Activated CD8-positive, alpha-beta memory T cell treated with anti-CD3 and anti-CD28 coated beads, Interleukin-2, amount 50 U/mL, for 4 hours (primary cell): ENCODE results near the gene PTPN6.

Experiments used
- DNase-seq: peaks from one replicate; pipeline ENCODE4 v3.0.0-alpha.2; 2020

The PTPN6 gene

GRCh38 chr12:6923003-6923732, 28.0 kb upstream of the PTPN6 start:
- no peak for DNase-seq

DNA sequence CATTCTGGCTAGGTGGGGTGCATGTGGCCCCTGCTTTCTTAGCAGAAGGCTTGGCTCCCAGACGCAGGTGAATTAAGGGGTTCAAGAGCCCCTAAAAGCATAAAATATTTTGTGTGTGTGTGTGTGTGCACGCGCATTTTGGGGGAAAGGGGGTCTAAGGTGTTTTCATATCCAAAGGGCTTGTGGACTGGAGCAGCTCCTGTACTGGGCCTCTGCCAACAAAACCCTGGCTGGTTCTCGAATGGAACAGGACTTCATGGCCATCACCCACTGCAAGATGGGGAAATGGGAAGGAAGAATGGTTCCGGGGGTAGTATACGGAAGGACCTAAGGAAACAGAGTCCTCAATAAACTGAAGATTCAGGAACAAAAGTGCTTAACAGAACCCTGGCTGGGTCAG, 27.3 kb upstream of the PTPN6 start:
- no peak for DNase-seq

- DNase-seq: no peak
These were observed 26.0 kb upstream of the PTPN6 start for GRCh38 chr12:6925239-6925539.

GRCh38 chr12:6925540-6926279, 25.4 kb upstream of the PTPN6 start:
- DNase-seq: no peak

DNA sequence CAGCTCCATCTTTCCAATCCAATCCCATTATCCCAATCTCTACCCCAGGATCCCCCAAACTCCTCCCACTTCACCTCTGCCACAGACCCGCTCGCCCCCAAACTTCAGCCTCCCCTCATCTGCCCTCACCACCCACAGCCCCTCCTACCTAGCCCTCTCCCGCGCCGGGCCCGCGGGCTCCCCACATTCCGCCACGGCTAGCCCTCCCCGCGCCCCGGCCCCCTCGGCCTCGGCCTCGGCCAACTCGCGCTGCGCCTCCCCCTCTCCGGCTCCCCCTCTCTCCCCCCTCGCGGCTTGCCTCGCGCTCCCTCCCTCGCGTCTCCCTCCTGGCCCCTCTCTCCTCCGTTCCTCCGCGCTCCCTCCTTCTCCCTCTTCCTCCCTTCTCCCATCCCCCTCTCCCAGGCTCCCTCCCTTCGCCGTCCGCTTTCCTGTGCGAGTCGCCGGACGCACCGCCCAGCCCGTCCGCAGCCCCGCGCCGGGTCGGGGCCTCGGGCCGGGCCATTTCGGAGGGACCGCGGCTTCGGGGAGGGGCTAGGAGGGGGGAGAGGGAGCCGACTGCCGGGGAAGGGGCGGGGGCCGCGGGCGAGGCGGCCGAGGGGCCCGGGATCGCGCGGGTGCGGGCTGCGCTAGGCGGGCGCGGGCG, 23.7 kb upstream of the PTPN6 start, which contains the start of gene ATN1:
TSS of gene ATN1 (plus strand) at position 581 of the 643 bp plus-strand sequence. CDS start 6,043 bp downstream, outside the sequence.
- peak; percentile 51 for DNase-seq

DNA sequence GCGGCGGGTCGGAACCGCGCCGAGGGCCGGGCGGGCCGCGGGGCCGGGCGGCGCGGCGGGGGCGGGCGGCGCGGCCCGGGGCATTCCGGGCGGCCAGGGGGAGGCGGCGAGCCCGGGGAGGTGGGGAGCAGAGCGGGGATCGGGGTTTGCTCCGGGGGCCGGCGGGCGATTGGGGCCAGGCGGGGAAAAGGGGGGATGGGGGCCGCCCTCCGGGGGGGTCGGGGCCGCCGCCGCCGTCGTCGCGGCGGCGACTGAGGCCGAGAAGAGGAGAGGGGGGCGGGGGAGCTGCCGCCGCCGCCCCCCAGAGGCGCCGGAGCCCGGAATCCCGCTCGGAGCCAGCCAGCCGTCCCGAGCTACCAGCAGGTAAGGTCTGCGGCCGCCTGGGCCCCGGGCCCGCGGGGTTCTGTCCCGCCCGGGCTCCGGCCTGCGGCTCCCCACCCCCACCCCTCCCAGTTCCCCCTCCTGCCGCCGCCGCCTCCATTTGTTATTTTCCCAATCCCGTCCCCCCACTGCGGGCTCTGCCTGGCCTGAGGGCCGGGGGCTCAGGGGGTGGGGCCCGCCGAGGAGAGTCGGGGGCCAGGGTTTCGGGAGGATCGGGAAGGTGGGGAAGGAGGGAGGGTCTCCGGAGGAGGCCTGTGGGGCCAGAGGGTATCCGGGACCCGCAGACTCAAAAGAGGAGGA, 23.0 kb upstream of the PTPN6 start:
- no peak for DNase-seq

- no peak for DNase-seq
These were observed 22.3 kb upstream of the PTPN6 start for GRCh38 chr12:6928703-6929407.

GRCh38 chr12:6929466-6930452, 21.4 kb upstream of the PTPN6 start:
- DNase-seq: no peak

DNA sequence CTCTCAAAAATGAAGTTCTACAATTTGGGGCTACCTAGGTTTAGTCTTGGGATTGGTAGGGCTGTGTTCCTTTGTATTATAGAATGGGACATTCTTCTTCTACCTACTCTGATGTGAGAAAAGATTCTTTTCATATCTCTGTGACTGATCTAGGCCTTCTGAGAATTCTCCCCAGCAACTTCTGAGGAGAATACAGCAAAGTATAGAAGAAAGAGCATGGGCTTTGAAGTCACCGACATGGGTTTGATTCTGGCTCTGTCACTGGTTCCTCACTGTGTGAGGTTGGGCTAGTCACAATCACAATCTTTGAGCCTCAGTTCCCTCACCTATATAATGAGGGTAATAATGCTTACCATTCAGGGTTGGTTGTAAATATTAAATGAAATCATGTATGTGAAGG, 18.4 kb upstream of the PTPN6 start:
- no peak for DNase-seq

DNA sequence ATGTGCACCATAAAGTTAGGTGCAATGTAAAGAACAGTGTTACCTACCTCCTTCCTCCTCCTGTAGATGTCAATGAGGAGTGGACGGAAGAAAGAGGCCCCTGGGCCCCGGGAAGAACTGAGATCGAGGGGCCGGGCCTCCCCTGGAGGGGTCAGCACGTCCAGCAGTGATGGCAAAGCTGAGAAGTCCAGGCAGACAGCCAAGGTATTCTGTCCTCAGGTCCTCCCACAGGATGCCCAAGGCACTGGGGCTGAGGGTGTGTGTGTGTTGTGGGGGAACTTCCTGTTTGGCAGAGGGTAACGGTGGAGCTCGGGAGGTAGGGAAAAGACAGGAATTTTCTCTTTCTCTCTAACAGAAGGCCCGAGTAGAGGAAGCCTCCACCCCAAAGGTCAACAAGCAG, 17.0 kb upstream of the PTPN6 start:
- no peak for DNase-seq

DNA sequence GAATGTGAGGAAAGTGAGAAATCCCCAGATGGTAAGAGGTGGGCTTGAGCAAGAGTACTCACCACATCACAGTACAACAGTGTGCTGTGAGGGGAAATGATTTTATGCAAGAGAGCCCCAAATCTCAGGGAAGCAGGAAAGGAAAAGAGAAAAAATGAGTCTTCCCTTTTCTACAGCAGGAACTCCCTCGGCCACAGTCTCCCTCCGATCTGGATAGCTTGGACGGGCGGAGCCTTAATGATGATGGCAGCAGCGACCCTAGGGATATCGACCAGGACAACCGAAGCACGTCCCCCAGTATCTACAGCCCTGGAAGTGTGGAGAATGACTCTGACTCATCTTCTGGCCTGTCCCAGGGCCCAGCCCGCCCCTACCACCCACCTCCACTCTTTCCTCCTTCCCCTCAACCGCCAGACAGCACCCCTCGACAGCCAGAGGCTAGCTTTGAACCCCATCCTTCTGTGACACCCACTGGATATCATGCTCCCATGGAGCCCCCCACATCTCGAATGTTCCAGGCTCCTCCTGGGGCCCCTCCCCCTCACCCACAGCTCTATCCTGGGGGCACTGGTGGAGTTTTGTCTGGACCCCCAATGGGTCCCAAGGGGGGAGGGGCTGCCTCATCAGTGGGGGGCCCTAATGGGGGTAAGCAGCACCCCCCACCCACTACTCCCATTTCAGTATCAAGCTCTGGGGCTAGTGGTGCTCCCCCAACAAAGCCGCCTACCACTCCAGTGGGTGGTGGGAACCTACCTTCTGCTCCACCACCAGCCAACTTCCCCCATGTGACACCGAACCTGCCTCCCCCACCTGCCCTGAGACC, 15.6 kb upstream of the PTPN6 start:
- peak; percentile 18 for DNase-seq

DNA sequence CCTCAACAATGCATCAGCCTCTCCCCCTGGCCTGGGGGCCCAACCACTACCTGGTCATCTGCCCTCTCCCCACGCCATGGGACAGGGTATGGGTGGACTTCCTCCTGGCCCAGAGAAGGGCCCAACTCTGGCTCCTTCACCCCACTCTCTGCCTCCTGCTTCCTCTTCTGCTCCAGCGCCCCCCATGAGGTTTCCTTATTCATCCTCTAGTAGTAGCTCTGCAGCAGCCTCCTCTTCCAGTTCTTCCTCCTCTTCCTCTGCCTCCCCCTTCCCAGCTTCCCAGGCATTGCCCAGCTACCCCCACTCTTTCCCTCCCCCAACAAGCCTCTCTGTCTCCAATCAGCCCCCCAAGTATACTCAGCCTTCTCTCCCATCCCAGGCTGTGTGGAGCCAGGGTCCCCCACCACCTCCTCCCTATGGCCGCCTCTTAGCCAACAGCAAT, 14.9 kb upstream of the PTPN6 start:
- DNase-seq: no peak

- DNase-seq: peak; percentile 72
These were observed 14.3 kb upstream of the PTPN6 start for GRCh38 chr12:6936636-6937480.

- peak; percentile 91 for DNase-seq
These were observed 13.4 kb upstream of the PTPN6 start for GRCh38 chr12:6937481-6938352.

GRCh38 chr12:6938353-6939190, 12.6 kb upstream of the PTPN6 start:
- DNase-seq: no peak

- no peak for DNase-seq
These were observed 12.0 kb upstream of the PTPN6 start for GRCh38 chr12:6939191-6939540.

DNA sequence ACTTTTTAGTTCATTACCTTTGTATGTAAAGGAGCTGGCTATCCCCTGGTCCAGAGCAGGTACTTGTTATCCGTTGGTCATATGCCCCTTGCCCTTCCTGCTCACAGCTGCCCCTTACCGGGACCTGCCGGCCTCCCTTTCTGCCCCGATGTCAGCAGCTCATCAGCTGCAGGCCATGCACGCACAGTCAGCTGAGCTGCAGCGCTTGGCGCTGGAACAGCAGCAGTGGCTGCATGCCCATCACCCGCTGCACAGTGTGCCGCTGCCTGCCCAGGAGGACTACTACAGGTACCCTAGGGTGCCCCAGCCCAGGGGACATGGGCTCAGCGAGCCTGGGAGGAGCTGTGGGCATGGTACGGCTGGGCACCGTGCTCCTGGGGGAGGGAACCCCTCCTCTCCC, 9.9 kb upstream of the PTPN6 start:
- DNase-seq: no peak

DNA sequence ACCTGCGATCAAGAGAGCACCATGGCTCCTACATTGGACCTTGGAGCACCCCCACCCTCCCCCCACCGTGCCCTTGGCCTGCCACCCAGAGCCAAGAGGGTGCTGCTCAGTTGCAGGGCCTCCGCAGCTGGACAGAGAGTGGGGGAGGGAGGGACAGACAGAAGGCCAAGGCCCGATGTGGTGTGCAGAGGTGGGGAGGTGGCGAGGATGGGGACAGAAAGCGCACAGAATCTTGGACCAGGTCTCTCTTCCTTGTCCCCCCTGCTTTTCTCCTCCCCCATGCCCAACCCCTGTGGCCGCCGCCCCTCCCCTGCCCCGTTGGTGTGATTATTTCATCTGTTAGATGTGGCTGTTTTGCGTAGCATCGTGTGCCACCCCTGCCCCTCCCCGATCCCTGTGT, 9.4 kb upstream of the PTPN6 start:
- DNase-seq: no peak
